GM15510 (cell line): ENCODE results near the gene BPGM.

Experiments
- POLR2A ChIP-seq: IDR thresholded peaks from 3 replicates; pipeline ENCODE4 v1.6.1; 2011; ENCODE audit warnings: borderline replicate concordance; ENCODE audit not compliant: insufficient read length; ENCODE audit errors: extremely low read depth

The BPGM gene

DNA sequence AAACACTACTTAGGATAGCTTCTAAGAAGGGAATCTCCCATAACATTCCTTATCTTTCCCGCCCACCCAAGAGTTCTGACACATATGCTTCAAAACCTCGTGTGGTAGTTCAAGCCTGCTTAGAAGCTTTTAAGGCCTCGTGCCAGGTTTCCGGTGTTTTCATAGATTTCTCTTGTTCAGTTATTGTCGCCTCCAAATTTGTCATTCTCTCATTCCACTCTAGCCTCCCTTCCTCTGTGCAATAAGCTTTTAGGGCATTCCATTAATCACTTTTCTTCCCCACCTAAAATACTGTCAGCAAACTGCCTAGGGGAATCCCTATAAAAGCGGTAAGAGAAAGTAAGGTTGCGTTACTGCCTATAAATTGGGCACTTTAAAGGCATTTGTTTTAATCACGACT, 718 bp upstream of the BPGM start:
- TF ChIP-seq POLR2A: no peak

DNA sequence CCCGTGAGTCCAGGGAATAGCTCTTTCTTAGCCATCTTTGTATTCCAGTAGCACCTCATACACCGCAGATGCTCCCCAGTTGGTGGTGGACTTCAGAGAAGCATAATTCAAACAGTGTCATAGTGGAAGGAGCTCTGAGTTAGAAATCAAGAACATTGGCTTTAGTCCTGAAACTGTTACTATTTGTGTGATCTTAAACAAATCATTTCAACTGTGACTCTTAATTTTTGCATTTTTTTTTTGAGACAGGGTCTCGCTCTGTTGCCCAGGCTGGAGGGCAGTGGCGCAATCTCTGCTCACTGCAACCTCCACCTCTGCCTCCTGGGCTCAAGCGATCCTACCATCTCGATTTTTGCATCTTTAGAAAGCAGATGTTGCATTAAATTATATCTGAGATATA, 1.8 kb downstream of the BPGM start:
- no peak for TF ChIP-seq POLR2A

DNA sequence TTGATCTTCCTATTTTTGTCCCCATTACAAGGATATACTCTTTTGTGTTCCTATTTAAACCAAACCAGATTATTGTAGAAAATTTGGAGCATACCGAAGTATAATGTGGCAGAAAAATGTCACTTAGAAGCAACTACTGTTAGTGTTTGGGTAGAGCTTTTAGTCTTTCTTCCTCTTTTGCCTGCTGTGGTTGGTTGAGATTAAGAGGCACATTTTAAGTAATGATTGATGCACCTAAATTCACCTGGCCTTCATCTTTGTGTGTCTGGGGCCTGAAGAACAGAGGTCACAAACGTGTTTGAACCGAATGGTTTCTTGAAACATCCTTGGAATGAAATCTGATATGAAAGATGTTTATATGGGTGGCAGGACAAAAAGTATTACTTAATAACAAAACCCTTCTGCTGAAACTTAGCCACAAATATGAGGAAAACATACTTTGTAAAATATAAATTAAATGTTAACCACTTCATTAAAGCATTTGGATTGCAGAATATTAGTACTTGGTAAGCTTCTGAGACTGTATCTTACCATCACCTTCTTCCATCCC, 2.6 kb downstream of the BPGM start:
- no peak for TF ChIP-seq POLR2A

DNA sequence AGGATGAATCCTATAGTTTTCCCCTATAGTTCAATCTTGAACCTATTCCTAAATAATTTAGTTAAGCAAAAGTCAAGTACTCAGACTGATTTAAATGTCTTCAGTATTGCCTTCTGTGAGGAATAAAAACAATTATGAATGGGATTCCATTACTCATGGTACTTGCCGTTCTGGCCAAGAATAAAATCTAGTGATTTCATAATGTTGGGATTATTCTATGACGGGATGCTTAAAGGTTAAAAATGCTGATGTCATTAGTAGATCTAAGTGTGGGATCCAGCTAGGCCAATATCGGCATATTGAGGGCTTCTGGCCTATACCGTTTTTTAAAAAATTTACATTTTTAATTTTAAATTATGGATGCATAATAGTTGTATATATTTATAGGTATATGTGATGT, 5.3 kb downstream of the BPGM start:
- TF ChIP-seq POLR2A: no peak

DNA sequence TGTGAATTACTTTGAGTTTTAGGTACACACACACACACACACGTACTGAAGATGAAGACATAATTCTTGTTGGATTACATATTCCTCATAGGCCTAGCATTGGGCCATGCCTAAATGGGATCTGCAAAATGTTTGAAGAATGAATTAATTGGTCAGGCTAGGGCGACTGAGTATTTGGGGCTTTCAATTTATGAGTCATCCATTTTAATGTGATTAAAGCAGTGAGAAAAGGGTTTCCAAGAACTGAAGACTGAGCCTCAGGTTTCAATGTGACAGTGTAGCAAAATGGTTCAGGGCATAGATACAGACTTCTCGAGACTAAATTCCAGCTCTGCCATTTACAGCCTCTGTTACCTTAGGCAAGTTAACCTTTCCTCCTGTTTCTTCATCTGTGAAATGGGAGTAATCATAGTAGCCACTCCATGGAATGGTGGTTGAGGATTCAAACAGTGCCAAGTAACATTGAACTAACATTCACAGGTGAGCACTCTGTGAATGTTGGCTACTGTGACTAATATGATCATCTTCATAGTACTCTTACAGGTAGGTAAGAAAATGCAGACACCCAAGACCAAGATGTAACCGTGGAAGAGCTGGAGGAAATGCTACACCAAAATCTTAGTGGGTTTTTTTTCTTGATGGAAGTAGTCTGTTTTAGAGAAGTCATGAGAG, 7.6 kb downstream of the BPGM start:
- no peak for TF ChIP-seq POLR2A

DNA sequence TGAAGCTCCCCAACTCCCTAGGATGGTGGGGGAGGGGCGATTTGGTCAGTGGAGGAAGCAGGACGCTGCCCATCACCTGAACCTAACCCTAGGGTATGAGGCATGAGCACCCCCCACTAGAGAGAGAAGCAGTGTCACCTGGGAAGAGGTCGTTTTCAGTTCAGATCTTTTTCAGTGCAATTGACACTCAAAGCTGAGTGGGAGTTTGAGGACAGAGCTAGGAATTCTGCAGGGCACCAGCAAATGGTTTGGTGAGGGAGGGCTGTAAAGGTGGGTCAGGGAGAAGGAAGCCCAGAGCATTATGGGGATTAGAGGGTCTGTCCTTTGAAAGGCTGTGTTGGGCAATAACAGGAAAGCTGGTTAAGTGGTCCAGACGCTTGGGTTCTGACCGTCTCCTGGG, 10.9 kb downstream of the BPGM start:
- no peak for TF ChIP-seq POLR2A

DNA sequence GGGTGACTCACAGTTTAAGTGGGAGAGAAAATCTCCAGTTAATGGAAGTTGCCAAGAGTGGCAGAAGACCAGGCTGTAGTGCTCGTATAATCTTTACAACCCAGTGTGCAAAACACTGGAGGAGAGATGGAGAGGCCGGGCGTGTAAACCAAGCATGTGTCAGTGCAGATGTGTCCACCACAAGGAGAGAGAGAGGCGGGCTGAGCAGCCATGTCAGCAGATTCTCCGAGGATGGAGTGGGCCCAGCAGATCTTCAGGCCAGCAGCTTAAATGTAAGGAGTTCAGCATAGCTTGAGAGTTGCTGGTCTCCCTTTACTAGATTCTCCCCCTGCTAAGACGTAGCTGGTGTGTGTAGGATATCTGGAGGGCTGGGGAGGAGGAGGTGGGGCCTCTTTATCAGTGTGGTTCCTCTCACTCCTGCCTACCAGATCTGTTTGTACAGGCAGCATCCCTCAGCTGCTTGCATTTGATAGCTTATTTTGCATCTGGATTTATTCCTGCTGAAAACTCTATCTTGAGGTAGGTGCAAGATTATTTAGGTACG, 13.7 kb downstream of the BPGM start:
- TF ChIP-seq POLR2A: no peak

DNA sequence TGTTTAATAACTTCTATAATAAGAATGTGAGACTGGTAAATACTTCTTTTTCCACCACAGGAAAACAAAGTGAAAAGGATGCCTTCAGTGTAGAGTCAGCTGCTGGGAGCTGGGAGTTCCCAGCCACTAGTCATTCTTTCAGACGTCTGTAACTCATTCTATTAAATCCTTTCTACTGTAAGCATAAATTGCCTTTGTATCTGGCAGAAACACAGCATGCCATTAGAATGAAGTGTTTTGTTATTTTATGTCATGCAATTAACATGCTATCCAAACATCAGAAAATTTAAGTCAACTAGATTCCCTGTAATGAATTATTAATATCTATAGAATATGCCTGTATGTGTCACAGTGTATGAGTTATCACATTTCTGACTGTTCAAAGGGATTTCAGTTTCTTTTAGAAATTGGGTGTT, 14.3 kb downstream of the BPGM start:
- no peak for TF ChIP-seq POLR2A

DNA sequence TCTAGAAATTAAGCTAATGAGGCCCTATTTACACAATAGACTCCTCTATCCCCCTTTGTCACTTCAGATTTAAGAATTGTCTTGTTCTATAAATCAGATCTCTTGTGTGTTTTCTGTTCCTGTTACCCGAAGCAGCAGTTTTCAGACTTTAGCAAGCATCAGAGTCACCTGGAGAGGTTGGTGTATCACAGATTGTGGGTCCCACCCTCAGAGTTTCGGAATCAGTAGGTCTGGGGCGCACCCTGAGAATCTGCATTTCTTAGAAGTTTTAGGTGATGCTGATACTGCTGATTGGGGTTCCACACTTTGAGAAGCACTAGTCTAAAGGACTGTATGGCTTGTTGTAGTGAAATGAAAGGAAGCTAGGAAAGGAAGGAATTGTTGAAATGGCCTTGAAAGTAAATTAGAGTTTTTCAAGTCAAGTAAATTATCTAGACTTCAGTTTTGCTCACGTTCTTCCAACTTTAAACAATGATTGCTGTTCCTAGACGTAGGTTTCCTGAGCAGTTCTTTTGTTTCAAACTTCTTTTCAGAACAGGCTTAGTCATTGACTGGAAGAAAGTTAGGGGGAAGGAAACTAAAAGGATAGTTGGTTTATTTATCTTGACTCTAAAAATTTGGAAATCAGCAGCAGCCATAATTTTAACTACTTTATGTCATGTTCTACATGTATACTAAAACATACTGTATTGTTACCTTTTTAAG, 15.7 kb downstream of the BPGM start:
- no peak for TF ChIP-seq POLR2A

DNA sequence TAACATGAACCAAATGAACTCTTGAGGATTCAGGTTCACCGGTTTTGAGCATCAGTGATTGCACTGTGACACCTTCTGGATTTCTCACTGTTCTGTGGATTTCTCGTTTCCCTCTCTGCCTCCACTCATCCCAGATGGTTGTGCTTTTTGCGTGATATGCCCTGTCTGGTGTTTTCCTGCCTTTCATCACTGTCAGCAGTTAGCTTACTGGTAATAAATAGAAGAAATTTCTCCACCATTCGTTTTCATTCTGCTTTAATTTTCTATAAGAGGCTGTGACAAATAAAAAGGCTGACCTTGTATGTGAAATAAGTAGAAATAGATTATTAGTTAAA, 16.2 kb downstream of the BPGM start:
- no peak for TF ChIP-seq POLR2A

DNA sequence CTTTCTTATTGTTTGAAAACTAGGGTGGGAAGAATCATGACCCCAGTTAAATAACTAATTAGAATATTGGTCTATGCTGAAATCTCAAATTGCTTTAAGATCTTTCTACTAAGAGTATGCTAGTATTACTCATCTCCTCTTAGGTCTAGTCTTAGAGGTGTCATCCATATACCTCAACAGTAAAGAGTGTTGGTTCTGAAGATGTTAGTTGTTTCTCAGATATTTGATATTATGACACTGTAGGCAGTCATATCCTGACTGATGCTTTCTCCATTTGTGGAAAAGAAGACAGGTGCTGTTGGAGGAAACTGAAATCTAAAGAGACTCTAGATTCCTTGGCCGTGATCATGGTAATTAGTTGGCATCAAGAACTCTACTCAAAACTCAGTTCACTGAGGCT, 21.2 kb downstream of the BPGM start:
- no peak for TF ChIP-seq POLR2A

DNA sequence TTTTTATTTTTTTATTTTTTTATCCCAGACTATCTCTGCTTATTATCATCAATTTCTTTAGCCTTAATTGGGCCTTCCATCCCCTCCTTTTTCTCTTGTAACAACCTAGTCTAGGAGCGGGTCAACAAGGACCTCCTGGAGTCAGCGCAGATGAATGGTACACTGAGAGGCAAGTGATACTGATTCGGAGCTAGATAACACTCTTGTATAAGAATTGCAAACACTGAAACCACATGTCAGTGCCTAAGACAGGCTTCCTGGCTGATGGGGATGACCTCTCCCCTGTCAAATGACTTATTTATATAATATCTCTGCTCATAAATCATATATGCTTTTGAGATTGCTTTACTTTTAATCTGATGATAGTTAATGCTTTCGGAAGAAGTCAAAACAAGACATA, 22.7 kb downstream of the BPGM start:
- TF ChIP-seq POLR2A: no peak

DNA sequence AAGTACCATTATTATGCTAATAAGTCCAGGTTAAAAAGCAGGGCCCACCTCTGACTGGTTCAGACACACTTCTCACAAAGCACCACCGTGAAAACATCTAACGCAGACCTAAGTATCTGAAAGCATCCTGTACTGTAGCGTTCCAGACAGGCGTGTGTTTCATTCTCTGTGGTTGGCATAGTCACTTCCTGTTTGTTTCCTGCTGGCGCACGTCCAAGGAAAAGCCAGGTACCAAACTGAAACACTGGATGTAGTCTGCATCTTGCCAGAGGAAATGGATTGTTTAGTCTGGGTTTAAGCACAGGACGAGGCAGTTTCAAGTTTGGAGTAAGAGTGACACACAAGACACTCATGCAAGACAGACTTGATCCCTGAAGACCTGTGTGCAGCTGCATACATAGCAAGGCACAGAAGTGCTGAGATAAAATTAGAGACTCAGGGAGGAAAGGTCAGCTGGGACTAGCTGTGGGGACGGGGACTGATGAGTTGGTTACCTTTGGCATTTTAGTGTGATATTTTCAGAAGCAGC, 23.3 kb downstream of the BPGM start:
- no peak for TF ChIP-seq POLR2A

DNA sequence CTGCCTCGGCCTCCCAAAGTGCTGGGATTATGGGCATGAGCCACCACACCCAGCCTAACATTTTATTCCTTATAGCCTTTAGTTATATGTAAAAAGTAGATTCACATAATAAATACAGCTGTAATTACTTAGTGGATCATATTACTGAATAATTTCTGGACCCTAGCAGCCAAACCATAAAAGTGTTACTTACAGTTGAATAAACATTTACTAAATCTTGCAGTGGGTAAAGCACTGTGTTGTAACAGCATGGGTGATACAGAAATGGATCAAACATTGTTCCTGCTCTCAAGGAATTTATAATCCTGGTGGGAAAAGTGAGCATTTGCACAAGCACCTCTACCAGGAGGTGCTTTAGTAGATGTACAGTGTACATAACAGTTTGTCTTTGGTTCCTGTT, 25.0 kb downstream of the BPGM start:
- no peak for TF ChIP-seq POLR2A

DNA sequence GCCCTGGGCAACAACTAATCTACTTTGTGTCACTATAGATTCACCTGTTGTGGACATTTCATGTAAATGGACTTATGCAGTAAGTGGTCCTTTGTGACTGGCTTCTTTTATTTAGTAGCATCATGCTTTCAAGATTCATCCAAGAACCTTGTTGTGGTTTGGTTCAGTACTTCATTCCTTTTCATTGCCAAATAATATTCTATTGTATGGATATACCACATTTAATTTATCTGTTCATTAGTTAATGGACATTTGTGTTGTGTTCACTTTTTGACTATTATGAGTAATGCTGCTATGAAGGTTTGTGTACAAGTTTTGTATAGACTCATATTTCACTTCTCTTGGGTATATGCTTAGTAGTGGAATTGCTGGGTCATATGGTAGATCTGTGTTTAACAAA, 27.8 kb downstream of the BPGM start:
- no peak for TF ChIP-seq POLR2A

DNA sequence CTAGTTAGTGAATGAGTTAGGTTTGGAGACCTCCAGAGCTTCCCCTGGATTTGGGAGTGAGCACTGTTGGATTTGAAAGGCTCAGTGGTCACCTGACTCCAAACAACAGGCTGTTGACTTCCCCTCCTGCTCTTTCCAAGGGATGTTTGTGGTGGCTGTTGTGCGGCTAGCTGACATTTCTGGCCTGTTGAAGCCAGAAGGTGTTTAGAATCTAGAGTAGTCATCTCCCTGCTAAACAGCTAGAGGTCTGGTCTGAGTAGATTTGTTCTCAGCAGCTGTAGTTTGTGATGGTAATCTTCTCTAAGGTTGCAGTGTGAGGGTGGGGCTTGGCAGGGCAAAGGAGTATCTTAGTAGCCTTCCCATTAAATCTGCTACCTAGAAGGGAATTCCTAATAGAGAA, 30.1 kb downstream of the BPGM start:
- TF ChIP-seq POLR2A: no peak

DNA sequence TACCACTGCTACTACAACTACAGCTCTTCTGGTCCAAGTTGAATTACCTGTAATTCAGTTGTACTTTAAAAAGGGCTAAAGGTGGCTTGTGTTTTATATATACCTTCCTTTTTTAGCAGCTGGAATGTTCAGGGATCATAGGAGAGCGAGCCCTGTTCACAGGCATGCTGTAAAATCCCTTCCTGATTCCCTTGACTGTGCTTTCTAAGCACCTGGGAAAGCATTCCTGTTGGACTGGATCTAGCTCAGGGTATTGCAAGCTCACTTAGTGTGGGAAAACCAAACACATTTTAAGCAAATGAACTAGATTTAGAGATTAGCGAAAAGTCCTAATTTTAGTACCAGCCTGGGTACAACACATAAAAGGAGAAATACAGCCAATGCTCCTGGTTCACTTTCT, 31.5 kb downstream of the BPGM start:
- TF ChIP-seq POLR2A: no peak

DNA sequence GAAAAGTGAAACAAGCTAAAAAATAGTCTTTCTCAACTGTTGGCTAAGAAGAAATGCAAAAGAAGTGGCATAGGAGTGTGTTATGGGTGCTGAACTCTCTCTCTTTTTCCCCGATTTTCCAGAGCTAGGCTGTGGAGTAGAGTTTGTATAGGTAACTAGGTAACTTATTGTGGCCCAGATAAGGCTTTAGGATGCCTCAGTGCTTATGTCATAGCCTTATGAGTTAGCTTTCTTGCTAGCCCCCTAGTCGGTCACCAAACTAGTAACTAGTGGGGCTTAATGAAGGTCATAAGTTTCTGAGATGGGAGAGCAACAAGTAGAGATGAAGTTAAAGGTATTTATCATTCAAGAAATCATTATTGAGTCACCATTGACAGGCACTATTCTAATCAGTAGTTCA, 32.4 kb downstream of the BPGM start:
- TF ChIP-seq POLR2A: no peak
